ENCODE data around the gene CEP128. TPM values are rescaled to one million over a fixed set of nuclear protein-coding genes. Genes with fewer than 3 reads are reported as not detected.
A peak's percentile ranks its signal among the peaks of the same experiment; 100 is the strongest.

CEP128 gene
- total and polyA plus RNA-seq, 2 experiments from 2014 or later: 7.3 to 14.3 TPM

GRCh38 chr14:80498533-80498932 lies 443.0 kb downstream of the CEP128 start:
- H3K36me3 ChIP-seq: no peaks in the 10 kb centered on the region
- no peak for TF ChIP-seq CTCF (IDR thresholded peaks at IDR 0.05; ENCODE audit: low read depth, low read length)
- no peak overlapping the region for H3K4me3 ChIP-seq
- DNase-seq (ENCODE audit: low read depth in 1 of 2, low spot score in 1 of 2): no peak
- no peaks in the 10 kb centered on the region for H3K4me1 ChIP-seq (ENCODE audit: low read depth)
- H3K9me3 ChIP-seq (ENCODE audit: low read depth): no peaks in the 10 kb centered on the region
- no peak overlapping the region for H3K27ac ChIP-seq
- no peaks in the 10 kb centered on the region for H3K27me3 ChIP-seq

GRCh38 chr14:80496090-80496489 lies 445.4 kb downstream of the CEP128 start:
- no peaks in the 10 kb centered on the region for H3K27me3 ChIP-seq
- no peaks in the 10 kb centered on the region for H3K4me1 ChIP-seq (ENCODE audit: low read depth)
- no peak for TF ChIP-seq CTCF (IDR thresholded peaks at IDR 0.05; ENCODE audit: low read depth, low read length)
- no peak for DNase-seq (ENCODE audit: low read depth in 1 of 2, low spot score in 1 of 2)
- H3K9me3 ChIP-seq (ENCODE audit: low read depth): no peaks in the 10 kb centered on the region
- H3K4me3 ChIP-seq: no peak overlapping the region
- no peaks in the 10 kb centered on the region for H3K36me3 ChIP-seq
- H3K27ac ChIP-seq: no peak overlapping the region

GRCh38 chr14:80494769-80495168 lies 446.8 kb downstream of the CEP128 start:
- no peak for TF ChIP-seq CTCF (IDR thresholded peaks at IDR 0.05; ENCODE audit: low read depth, low read length)
- Histone ChIP-seq H3K27me3 (no peaks in the 10 kb centered on the region), H3K4me3 (no peak overlapping the region), H3K27ac (no peak overlapping the region), H3K4me1 (ENCODE audit: low read depth) (no peaks in the 10 kb centered on the region), H3K9me3 (ENCODE audit: low read depth) (no peaks in the 10 kb centered on the region), H3K36me3 (no peaks in the 10 kb centered on the region)
- DNase-seq (ENCODE audit: low read depth in 1 of 2, low spot score in 1 of 2): no peak

GRCh38 chr14:80493620-80494019 lies 447.9 kb downstream of the CEP128 start:
- no peak overlapping the region for H3K27ac ChIP-seq
- H3K4me3 ChIP-seq: no peak overlapping the region
- no peak for DNase-seq (ENCODE audit: low read depth in 1 of 2, low spot score in 1 of 2)
- no peaks in the 10 kb centered on the region for H3K9me3 ChIP-seq (ENCODE audit: low read depth)
- H3K36me3 ChIP-seq: no peaks in the 10 kb centered on the region
- H3K4me1 ChIP-seq (ENCODE audit: low read depth): no peaks in the 10 kb centered on the region
- H3K27me3 ChIP-seq: no peaks in the 10 kb centered on the region
- no peak for TF ChIP-seq CTCF (IDR thresholded peaks at IDR 0.05; ENCODE audit: low read depth, low read length)

GRCh38 chr14:80491650-80492049 lies 449.9 kb downstream of the CEP128 start:
- H3K27me3 ChIP-seq: no peaks in the 10 kb centered on the region
- no peak overlapping the region for H3K27ac ChIP-seq
- no peak overlapping the region for H3K4me3 ChIP-seq
- H3K9me3 ChIP-seq (ENCODE audit: low read depth): no peaks in the 10 kb centered on the region
- DNase-seq (ENCODE audit: low read depth in 1 of 2, low spot score in 1 of 2): no peak
- H3K4me1 ChIP-seq (ENCODE audit: low read depth): no peaks in the 10 kb centered on the region
- no peak for TF ChIP-seq CTCF (IDR thresholded peaks at IDR 0.05; ENCODE audit: low read depth, low read length)
- H3K36me3 ChIP-seq: no peaks in the 10 kb centered on the region

GRCh38 chr14:80491131-80491530 lies 450.4 kb downstream of the CEP128 start:
- Histone ChIP-seq H3K27me3 (no peaks in the 10 kb centered on the region), H3K4me1 (ENCODE audit: low read depth) (no peaks in the 10 kb centered on the region), H3K9me3 (ENCODE audit: low read depth) (no peaks in the 10 kb centered on the region), H3K4me3 (no peak overlapping the region), H3K27ac (no peak overlapping the region), H3K36me3 (no peaks in the 10 kb centered on the region)
- TF ChIP-seq CTCF (IDR thresholded peaks at IDR 0.05; ENCODE audit: low read depth, low read length): no peak
- DNase-seq (ENCODE audit: low read depth in 1 of 2, low spot score in 1 of 2): peak in 1 of 2 donors; percentile 54
